Keratinocyte (primary cell): ENCODE measurements around the gene AARS2.

Source experiments
- EZH2 ChIP-seq: IDR thresholded peaks from one replicate; pipeline ENCODE4 v1.6.1; 2012; ENCODE audit warnings: inconsistent platforms, mild to moderate bottlenecking, low read length, moderate library complexity
- TF ChIP-seq, protein P1 (sequence below), 3 experiments: IDR thresholded peaks in 1 of 3; conservative IDR thresholded peaks in 1 of 3; optimal IDR thresholded peaks in 1 of 3; 2 replicates in 2 of 3; 3 replicates in 1 of 3; pipeline versions ENCODE3 to v1.5.1; 2011; ENCODE audit warnings: low read length in 3 of 3, mild to moderate bottlenecking in 3 of 3, moderate library complexity in 2 of 3, control low read depth in 1 of 3, inconsistent platforms in 1 of 3; ENCODE audit not compliant: insufficient read depth in 2 of 3; ENCODE audit errors: extremely low read depth in 1 of 3

DNA sequence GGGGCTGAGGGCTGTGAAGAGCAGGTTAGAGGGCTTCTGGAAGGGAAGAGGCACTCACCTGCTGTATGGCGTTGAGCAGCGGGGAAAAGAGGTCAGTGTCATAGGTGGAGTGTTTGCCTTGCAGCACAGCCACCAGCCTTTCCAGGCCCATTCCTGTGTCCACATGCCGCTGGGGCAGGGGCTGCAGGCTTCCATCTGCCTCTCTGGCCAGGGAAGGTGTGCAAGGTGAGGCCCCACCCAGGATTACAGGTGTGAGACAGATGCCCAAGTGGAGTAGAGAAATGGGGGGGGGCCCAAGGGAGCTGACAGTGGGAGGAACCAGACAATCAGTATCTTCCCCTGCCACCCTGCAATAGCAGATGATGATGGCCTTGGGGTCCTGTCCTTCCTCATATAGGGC lies 2.9 kb downstream of the AARS2 start:
- TF ChIP-seq, protein P1, sequence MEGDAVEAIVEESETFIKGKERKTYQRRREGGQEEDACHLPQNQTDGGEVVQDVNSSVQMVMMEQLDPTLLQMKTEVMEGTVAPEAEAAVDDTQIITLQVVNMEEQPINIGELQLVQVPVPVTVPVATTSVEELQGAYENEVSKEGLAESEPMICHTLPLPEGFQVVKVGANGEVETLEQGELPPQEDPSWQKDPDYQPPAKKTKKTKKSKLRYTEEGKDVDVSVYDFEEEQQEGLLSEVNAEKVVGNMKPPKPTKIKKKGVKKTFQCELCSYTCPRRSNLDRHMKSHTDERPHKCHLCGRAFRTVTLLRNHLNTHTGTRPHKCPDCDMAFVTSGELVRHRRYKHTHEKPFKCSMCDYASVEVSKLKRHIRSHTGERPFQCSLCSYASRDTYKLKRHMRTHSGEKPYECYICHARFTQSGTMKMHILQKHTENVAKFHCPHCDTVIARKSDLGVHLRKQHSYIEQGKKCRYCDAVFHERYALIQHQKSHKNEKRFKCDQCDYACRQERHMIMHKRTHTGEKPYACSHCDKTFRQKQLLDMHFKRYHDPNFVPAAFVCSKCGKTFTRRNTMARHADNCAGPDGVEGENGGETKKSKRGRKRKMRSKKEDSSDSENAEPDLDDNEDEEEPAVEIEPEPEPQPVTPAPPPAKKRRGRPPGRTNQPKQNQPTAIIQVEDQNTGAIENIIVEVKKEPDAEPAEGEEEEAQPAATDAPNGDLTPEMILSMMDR (optimal IDR thresholded peaks at IDR 0.05 in 1 of 3, IDR thresholded peaks at IDR 0.05 in 1 of 3, conservative IDR thresholded peaks at IDR 0.05 in 1 of 3; ENCODE audit: extremely low read depth in 1 of 3, insufficient read depth in 2 of 3, low read length in 3 of 3): no peak
- TF ChIP-seq EZH2: no peak
